Ureter (tissue), 1 donor: Measurements from ENCODE around the gene YJEFN3. TPM values are rescaled to one million over a fixed set of nuclear protein-coding genes. Genes with fewer than 3 reads are reported as not detected.

Source experiments
- DNase-seq: peaks from one replicate; pipeline ENCODE4 v3.0.0-alpha.2; 2020; ENCODE audit warnings: low spot score
- total RNA-seq: library from RNA; stranded (reverse); gene quantifications from one replicate; pipeline ENCODE4 v1.2.4, GENCODE V29; 2023
- donor health status: DM: yes; HTN: yes; CAD: no.

The YJEFN3 gene
- total RNA-seq, 1 donor from 2014 or later, result 14.1 TPM

DNA sequence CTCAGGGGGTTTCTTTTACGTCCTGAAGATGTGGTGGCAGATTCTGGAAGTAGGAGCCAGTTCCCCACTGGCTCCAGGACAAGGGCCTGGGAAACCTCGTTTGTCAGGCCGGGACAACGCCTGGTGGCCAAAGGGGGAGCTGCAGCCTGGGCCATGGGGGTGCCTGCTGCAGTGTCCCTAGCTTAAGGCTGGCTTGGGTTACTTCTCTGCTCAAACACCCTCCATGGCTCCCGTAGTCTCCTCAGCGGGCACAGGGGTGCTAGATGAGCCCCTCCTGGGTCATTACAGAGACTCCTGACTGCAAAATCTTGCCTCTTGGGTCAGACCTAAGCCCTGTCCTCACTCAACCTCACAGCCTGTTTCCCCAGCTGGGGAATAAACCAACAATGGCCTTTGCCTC lies 24.1 kb downstream of the YJEFN3 start:
- DNase-seq, result no peak

DNA sequence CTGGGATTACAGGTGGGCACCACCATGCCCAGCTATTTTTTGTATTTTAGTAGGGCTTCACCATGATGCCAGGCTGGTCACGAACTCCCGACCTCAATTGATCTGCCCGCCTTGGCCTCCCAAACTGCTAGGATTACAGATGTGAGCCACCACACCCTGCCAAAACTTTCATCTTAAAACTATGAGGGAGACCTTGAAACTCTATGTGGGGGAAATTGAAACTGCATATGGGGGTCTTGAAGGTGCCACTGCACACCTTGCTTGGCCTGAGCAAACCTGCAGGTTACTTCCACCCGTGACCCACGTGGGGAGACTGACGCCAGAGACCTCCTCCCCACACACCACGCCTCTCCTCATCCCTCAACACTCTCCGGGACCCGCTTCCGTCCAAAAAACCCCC lies 25.0 kb downstream of the YJEFN3 start:
- no peak for DNase-seq

DNA sequence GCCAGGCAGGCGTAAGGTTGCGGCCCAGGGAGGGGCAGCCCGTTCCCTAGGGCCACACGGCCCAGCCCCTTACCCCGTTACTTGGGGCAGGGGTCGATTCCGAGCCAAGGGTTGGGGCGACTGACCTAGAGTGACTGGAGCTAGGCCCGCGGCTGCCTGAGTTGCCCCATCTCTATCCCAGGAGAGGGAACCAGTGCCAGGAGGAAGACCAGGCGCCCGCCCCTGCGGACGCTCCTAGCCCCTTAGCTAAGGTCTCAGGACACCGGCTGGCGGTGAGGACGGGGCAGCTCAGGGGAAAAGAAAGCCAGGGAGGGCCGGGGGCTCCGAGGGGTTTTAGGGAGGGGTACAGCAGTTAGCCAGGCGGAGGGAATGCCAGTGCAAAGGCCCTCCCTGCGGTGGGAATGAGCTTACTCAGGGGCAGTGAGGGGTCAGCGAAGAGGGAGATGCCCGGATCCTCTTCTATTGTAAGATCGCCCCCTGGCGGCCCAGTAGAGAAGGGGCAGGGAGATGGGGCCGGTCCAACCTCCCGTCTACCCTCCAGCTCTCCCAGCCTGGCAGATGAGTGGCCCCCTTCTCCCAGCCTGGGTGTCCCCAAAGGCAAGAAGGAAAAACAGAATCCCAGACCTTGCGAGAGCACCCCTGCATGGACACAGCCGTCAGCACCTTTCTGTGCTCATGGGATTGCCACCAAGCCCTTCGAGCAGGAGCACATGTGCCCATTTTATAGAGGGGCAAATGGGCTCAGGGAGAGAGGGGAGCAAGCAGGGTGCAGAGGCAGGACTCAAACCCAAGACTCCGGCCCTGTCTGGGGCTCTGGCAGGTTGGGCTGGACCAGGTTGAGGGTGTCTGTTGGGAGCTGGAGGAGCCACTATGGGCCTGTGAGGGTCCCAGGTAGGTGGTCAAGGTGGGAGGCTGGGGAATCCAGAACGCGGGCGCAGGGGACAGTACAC lies 25.6 kb downstream of the YJEFN3 start:
- DNase-seq, result no peak

DNA sequence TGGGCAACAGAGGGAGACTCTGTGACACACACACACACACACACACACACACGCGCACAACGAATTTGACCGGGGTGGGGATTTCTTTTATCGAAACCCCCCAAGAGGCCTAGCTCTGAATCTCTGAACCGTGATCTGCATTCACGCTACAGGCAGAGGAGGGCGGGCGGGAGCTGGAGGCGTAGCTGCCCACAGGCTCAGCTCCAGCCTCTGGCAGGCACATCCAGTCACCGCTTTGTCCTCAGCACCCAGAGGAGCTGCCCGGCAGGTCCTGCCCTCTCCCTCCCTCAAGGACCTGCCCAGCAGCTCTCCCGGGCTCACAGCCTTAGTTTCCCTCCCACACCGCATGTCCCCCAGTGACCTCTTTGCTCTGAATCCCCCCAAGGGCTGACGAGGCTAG lies 29.3 kb downstream of the YJEFN3 start:
- DNase-seq, result no peak

DNA sequence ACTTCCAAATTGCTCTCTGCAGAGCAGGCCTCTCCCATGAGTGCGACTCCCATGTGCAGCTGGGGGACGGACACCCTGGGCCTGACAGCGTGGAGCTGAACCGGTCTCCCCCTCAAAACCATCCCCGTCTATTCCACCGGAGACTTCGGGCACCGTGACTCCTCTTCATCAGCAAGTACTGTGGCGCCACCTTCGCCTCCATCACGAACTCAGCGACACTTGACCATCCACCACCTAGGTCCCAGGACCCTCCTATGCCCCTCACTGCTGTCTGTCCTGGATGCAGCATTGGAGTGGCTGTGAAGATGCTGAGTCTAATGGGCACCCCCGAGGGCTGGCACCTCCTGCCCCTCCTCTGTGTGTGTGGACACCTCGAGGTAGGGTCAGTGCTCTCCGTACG lies 29.9 kb downstream of the YJEFN3 start:
- DNase-seq, result no peak

DNA sequence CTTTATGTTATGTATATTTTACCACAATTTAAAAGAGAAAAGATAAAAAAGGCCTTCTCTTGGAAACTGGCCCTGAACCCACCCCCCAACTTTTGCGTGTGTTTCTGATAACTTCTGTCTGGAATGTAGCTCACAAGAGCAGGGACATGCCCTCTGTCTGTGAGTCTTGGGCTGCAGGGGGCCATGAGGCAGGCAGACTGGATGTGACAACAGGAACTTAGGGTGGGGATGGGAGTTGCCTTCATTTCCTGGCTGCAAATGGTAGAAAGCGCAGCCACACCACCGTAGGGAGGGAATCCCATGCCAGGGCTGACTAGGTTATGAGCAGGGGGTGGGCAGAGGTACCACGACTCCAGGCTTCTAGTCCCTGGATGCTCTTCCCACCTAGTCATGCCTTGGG lies 31.2 kb downstream of the YJEFN3 start:
- no peak for DNase-seq

DNA sequence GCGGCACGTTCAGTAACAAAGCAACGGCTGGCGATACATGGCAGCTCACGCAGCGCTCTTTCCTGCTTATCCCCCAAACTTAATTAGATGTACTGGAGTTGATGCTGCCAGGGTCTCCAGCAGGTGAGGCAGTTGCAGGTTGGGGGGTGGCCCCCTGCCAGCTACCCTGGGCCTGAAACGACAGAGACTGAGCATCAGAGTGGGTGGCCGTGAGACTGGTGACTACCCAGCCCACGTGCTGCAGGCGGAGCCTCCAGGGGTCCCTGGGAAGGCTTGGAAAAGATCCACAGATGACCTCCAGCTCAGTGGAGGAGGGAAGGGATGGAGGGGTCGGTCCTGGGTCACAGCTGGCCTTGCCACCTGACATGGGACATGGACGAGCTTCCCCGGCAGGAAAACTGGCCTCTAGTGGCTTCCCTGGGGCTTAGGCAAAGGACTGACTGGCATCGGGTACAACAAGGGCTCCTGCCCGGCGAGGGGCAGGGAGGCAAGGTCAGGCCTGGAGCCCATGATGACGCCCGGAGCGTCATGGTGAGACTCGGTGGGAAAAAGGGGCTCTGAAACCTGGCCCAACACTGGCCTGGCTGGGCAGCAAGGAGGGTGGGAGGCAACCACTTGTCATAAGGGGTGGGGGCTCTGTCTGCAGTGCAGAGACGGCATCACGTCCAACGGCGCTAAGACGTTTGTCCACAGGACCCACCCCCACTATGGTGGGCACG lies 33.4 kb downstream of the YJEFN3 start:
- DNase-seq, result no peak

DNA sequence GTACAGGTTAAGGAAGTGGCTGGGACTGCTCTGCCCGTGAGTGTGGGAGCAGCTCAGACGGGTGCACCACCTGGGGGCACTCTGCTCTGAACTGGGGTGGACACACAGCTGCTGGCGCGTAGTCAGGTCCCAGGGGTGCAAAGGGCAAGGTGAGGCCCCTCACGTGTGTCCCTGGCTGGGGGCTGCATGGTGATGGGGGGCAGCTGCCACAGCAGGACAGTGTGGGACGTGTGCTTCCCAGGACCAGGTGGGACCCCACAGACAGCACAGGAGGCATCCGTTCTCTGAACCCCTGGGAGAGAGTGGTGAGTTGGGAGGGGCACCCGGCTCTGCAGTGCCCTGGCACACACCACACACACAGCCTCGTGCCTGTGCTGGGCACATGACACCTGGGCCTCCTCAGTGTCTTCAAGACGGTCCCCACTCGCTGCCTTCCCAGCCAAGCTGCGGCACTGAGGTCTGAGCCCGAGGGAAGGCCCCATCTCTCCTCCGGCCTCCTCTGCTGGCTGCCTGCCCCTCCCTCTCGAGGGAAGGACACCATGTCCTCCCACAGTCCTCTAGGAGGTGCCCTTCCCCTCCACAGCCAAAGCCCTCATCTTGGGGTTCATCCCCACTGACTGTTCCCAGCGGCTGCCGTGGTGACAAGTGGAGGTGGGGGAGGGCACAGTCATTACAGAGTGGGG lies 34.1 kb downstream of the YJEFN3 start:
- no peak for DNase-seq

DNA sequence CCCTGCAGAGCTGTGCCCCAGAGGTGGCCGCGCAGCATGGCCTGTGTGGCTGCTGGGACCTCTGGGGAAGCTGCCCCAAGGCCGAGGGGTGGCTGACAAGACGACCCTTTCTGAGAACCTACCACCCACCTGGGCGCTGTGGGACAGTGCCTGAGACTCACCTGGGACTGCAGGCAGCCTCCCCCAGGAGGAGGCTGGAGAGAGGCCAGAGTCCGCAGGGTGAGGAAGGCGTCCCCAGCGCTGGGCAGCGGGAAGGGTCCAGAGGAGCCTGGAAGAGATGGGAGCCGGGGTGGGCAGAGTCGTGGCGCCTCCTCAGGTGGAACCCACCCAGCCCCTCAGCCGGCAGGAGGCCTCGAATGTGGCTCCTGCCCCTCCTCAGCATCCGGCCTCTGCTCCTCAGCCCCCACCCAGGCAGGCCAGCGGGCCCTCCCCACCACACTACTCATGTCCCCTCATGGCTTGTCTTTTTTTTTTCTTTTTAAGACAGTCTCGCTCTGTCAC lies 34.7 kb downstream of the YJEFN3 start:
- no peak for DNase-seq

DNA sequence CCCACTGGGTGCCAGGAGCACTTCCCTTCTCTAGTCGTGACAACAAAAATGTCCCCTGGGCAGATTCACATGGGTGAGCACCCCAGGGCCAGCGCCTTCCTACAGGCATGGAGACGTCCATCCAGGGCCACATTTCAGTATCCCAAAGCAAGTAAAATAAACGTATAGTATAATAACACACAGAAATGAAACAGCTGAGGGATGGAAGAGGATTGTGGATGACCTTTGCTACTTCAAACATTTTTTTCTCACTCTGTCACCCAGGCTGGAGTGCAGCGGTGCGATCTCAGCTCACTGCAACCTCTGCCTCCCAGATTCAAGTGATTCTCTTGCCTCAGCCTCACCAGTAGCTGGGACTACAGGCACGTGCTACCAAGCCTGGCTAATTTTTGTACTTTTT lies 37.6 kb downstream of the YJEFN3 start:
- DNase-seq, result no peak

DNA sequence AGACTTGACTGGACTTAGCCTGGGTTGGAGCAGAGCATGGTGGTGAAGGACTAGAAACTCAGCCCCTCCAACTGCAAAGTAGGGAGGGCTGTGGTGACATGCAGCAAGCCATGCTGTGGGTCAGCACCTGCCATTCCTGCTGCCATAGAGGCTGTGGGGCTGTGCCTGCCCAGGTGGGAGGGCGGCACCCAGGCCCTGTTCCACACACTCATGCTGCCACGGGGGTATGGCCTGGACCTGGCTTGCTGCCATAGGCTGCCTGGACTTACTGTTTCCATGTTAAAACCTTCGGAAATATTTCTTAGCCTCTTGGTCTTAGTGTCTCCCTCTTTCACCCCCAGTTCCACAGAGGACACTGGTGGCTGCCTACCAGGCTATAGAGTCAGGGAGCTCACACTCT lies 38.7 kb downstream of the YJEFN3 start:
- DNase-seq, result no peak

DNA sequence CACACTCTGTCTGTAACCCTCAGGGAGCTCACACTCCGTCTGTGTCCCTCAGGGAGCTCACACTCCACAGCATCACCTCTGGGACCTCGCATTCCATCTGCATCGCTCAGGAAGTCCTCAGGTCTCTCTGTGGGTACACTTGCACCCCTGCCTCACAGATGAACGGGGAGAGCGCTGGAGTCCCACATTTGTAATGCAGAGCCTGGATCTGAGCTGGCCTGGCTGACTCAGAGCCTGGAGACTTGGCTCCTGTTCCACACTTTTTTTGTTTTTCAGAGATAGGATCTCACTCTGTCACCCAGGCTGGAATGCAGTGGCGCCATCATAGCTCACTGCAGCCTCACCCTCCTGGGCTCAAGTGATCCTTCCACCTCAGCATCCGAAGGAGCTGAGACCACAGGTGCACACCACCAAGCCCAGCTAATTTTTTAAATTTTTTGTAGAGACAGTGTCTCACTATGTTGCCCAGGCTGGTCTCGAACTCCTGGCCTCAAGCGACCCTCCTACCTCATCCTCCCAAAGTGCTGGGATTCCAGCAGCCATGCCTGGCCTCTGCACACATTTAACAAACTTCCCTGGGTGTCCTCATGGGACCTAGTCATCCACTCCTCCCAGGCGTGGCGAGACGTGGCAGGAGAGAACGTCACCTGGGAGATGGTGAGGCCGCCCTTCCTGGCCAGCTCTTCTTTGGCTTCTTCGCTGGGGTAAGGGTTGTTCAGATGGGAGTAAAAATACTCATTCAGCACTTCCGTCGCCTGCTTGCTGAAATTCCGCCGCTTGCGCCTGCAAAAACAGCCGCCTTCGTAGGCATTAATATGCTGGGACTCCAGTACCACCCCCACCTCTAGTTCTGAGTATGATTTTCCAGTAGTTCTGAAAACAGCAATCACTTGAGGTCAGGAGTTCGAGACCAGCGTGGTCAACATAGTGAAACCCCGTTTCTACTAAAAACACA lies 40.4 kb downstream of the YJEFN3 start:
- no peak for DNase-seq

DNA sequence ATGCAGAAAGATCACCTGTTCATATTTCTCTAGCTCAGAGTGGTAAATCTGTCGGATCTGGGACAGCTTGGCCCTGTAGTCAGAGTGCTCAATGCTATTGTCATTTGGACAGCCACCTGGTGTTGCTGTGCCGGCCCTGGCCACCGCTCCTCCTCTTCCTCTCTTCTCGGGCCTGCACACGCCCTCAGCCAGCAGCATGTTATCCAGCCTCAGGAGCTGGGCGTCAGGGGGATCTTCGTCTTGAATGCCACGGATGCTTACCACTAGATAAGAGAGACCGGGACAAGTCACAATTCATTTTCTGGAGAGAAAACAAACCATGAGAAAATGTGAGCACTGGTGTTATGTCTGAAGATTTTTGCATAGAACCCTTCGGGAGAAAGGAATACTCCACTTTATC lies 41.9 kb downstream of the YJEFN3 start:
- no peak for DNase-seq

DNA sequence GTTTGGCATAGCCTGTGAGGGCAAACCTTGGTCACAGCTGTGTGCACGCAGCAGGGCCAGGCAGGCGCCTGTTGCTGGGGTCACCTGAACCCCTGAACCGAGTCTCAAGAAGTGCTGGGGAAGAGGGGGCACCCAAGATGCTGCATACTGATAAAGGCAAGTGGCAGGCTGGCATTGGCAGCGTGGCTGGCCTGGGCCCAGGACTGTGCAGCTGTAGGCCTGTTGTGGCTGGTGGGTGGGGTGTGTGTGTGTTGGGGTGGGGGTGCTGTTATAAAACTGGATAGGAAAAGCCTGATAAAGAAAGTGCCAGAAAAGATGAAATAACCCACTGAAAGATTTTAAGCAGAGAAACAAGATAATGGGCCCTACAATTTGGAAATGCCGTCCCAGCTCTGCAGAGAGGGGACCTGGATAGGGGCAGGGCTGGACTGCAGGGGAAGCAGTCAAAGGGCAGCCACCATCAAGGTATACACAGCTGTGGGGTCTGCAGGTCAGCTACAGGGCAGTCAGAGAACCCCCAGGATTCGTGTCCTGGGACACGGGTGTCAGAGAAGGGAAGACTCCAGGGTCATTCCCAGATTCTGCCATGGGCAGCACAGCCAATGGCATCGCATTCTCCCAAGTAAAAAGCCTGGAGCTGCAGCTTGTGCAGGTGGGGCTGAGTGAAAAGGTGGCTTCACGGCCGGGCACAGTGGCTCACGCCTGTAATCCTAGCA lies 42.5 kb downstream of the YJEFN3 start:
- no peak for DNase-seq

DNA sequence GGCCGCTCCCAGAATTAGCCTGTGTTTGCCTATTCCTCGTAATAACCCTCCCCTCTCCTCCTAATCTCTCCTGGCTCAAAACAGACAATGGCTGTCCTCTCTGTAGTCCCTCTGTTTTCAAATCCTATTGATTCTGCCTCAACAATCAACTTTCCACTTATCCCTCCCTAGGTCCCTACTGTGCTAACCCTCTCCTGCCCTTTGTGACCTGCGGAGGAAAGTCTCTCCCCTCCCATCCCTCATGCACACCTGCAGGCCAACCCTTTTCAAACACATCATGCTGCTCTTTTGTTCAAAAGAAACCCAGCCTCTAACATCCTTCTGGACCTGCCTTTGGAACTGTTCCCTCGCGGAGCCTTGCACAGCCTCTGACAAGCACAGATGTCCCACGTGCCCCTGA lies 46.7 kb downstream of the YJEFN3 start:
- no peak for DNase-seq

DNA sequence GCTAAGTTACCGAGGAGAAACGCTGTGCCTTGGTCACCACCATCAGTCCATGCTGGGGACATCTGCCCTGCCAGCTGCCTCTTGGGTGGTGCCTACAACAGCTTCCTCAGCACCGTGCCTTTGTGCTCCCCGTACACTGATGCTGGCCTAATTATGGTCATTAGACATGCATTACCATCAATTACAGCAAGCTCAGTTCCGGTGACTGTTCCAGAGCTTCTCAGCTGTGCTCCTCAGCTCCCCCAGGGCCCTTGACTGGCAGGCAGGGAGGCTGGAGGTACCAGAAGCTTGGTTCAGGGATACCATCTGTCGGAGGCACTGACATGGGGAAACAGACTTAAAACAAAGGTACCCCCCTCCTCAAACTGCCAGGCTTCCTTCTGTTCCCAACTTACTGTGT lies 49.5 kb downstream of the YJEFN3 start:
- DNase-seq, result no peak

DNA sequence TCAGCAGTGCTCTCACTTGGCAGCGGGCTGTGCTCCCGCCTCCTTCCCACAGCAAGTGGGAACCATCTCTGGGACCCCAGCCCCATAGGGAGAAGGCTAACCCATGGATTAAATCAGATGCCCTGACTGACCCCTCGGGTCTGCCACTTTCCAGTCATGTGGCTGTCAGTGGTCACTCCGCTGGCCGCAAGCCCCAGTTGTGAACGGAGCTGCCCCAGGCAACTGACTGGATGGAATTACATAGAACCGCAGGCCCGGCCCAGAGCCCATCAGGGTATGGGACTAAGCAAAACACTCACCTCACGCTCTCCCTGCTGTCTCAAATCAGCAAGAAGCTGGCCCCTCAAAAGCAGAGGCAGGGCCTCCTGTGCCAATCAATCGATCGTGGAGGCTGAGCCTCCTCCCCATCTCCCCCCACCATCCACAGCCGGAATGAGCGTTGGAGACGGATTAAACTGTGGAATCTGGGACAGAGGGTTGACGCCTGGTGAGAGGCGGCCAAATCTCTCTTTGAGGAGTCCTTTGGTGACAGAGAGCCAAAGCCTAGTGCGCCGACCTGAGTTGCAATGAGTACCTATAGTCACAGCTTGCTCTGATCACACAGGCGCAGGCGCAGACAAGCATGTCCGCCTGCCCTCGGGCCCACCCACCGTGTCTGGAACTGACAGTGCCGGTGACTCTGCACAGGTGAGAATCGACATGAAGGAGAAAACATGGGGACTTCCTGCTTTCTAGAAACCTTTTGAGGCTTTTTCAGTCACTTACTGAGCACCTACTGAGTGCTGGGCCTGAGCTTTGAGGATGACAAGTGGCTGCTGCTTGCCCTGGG lies 51.0 kb downstream of the YJEFN3 start:
- no peak for DNase-seq

DNA sequence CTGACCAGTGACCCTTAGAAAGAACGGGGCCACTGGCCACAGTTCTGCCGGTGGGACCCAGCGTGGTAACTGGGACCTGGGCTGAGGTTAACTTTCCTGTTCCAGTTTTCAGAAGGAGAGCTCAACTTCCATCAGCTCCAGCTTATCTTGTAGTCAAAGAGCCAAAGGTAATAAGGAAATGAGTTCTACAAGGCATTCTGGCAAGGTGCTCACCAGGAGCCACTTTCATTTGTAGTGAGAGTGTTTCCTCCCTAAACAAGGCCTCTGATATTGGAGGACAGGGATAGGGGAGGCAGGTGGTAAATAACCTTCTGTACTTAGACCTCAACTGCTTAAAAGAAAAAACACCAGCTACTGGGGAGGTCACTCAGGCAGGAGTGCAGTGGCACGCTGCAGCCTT lies 51.7 kb downstream of the YJEFN3 start:
- DNase-seq, result no peak

DNA sequence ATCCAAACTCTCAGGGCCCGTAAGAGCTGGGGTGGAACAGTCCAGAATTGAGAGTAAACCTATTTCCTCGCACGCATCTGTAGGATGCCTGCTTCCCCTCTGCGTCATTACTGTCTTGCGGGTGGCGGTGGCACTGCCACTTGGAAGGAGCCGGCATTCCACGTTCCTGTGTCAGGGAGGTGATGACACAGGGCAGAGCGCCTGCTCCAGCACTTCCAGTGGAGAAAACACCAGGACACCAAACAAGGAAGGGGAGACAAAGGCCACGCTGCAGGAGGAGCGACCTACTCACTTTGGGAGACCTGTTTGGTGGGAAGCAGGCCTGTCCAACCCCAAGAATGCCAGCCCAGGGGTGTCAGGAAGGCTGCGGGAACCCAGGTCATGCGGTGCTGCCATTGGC lies 52.7 kb downstream of the YJEFN3 start:
- DNase-seq, result no peak

DNA sequence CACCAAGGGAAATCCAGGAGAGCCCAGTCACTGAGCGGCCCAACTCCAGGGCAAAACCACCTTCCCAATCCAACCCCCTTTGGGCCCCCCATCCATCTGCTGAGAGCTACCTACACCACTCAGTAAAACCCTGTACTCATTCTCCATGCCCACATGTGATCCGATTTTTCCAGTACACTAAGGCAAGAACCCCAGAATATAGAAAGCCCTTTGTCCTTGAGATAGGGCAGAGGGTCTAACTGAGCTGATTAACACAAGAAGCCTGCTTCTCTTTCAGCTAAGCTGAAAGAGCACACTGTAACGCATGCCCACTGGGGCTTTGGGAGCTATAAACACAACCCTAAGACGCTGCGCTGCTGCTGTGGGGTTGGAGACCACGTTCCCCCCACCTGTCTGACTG lies 53.8 kb downstream of the YJEFN3 start:
- no peak for DNase-seq
